GM23248 (cell line): ENCODE results near the gene DHH. TPM values are rescaled to one million over a fixed set of nuclear protein-coding genes. Genes with fewer than 3 reads are reported as not detected.
"Not testable (repeated sequence)": the region's sequence is repeated elsewhere in the genome, so short reads cannot be mapped to it uniquely, and the experiment has no call there.

Experiments used
- DNase-seq: peaks from one replicate; pipeline ENCODE4 v3.0.0-alpha.2; 2015
- H2AFZ ChIP-seq: fragments of 200-600 bp; sonication (generic); 2 replicates; pipeline ENCODE4 v1.6.1; 2016; ENCODE audit warnings: antibody characterized with exemption
- H3F3A ChIP-seq: fragments of 200-600 bp; sonication (generic); 2 replicates; pipeline ENCODE4 v1.6.1; 2016; ENCODE audit warnings: mild to moderate bottlenecking, antibody characterized with exemption, mixed run types; ENCODE audit not compliant: insufficient read depth
- H3K27ac ChIP-seq: fragments of 200-600 bp; sonication (generic); 2 replicates; pipeline ENCODE4 v1.5.1; 2016; ENCODE audit warnings: mild to moderate bottlenecking
- H3K27me3 ChIP-seq: fragments of 200-600 bp; sonication (generic); replicated peaks from 2 replicates; pipeline ENCODE4 v1.6.1; 2016; ENCODE audit warnings: mild to moderate bottlenecking; ENCODE audit not compliant: insufficient read depth
- H3K36me3 ChIP-seq: fragments of 200-600 bp; sonication (generic); 2 replicates; pipeline ENCODE4 v1.6.1; 2016; ENCODE audit warnings: low read depth, mild to moderate bottlenecking
- H3K4me1 ChIP-seq: fragments of 200-600 bp; sonication (generic); 2 replicates; pipeline ENCODE4 v1.6.1; 2016; ENCODE audit warnings: mild to moderate bottlenecking; ENCODE audit not compliant: insufficient read depth
- H3K4me2 ChIP-seq: fragments of 200-600 bp; sonication (generic); one replicate; pipeline ENCODE4 v1.6.1; 2016; ENCODE audit warnings: mild to moderate bottlenecking; ENCODE audit not compliant: unreplicated experiment
- H3K4me3 ChIP-seq: fragments of 200-600 bp; sonication (generic); 2 replicates; pipeline ENCODE4 v1.5.1; 2016; ENCODE audit warnings: mild to moderate bottlenecking
- H3K79me2 ChIP-seq: fragments of 200-600 bp; sonication (generic); 2 replicates; pipeline ENCODE4 v1.6.1; 2016; ENCODE audit warnings: mild to moderate bottlenecking; ENCODE audit not compliant: insufficient read depth
- H3K9ac ChIP-seq: fragments of 200-600 bp; sonication (generic); 2 replicates; pipeline ENCODE4 v1.6.1; 2016; ENCODE audit warnings: mild to moderate bottlenecking
- H3K9me2 ChIP-seq: fragments of 200-600 bp; sonication (generic); 2 replicates; pipeline ENCODE4 v1.6.1; 2016; ENCODE audit warnings: mixed run types, mild to moderate bottlenecking, moderate library complexity; ENCODE audit not compliant: insufficient read depth
- H3K9me3 ChIP-seq: fragments of 200-600 bp; sonication (generic); one replicate; pipeline ENCODE4 v1.6.1; 2017; ENCODE audit warnings: low read depth
- H4K20me1 ChIP-seq: fragments of 200-600 bp; sonication (generic); 2 replicates; pipeline ENCODE4 v1.6.0; 2016; ENCODE audit not compliant: insufficient read depth
- EZH2 ChIP-seq: fragments of 200-600 bp; sonication (generic); IDR thresholded peaks from 2 replicates; pipeline ENCODE4 v1.6.1; 2018; ENCODE audit warnings: antibody characterized with exemption, mild to moderate bottlenecking; ENCODE audit not compliant: insufficient read depth, poor library complexity, severe bottlenecking
- EZH2phosphoT487 ChIP-seq: fragments of 200-600 bp; sonication (generic); IDR thresholded peaks from 2 replicates; pipeline ENCODE4 v1.6.1; 2018; ENCODE audit warnings: antibody characterized with exemption, moderate library complexity, mild to moderate bottlenecking, low read depth; ENCODE audit not compliant: insufficient read depth
- WGBS, 2 experiments: methylation state at CpG; one replicate each; pipeline ENCODE4 v1.1.6; 2015 to 2017; ENCODE audit warnings: low lambda C conversion rate in 2 of 2, low coverage in 1 of 2; ENCODE audit errors: missing lambda C conversion rate in 2 of 2; 5-methylcytosine and 5-hydroxymethylcytosine counted together
- in situ Hi-C: fragments of 300-500 bp; cut with MboI; formaldehyde crosslinking; loops from 2 replicates; pipeline ENCODE4 v1.15.0; 2020
- polyA plus RNA-seq: library from polyadenylated mRNA; unstranded; fragments of >200 nt; fragmentation: Nextera tagmentation; extraction: Ambion mirVana; gene quantifications from 2 replicates; pipeline ENCODE4 v1.2.1, GENCODE V29; 2016
- total RNA-seq: library from RNA; depleted of rRNA; stranded (reverse); fragments of >200 nt; shearing (Covaris generic); gene quantifications from 2 replicates; pipeline ENCODE4 v1.2.3, GENCODE V29; 2014

Gene DHH
- total and polyA plus RNA-seq, 2 experiments from 2014 or later, result not detected

DNA sequence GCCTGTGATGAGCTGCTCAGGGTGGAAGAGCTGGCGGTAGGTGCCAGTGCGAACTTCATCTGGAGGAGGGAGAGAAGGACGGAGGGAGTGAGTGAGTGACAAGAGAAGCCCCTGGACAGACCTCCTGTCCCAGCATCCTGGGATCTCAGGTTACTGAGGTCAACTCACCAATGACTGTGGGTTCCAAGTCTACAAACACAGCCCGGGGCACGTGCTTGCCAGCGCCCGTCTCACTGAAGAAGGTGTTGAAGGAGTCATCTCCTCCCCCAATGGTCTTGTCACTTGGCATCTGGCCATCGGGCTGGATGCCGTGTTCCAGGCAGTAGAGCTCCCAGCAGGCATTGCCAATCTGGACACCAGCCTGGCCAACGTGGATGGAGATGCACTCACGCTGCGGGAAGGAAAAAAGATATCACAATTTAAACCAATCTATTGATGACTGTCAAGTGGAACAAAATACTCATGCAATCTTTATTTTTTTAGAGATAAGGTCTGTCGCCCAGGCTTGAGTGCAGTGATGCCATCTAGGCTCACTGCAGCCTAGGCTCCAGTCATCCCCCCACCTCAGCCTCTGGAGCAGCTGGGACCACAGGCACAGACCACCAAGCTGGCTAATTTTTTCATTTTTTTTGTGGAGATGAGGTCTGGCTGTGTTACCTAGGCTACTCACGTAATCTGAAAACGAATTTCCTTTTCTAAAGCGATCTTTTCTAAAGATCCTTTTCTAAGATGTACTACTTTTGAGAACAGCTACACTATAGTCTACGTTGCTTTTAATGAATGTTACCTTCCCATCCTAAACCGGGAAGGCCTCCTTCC is 34.9 kb upstream of the DHH start:
- Histone ChIP-seq H3K4me3 (peak overlapping the region; percentile 91), H3K27me3 (no peaks in the 10 kb centered on the region), H3K4me2 (peak overlapping the region; percentile 98), H3K9ac (peak overlapping the region; percentile 98), H3K79me2 (peaks cover 55% of the 10 kb centered on the region), H3K36me3 (peaks cover 27% of the 10 kb centered on the region), H3K27ac (peak overlapping the region; percentile 99), H3F3A (peaks cover 57% of the 10 kb centered on the region), H3K9me3 (no peaks in the 10 kb centered on the region), H3K4me1 (peaks cover 24% of the 10 kb centered on the region), H3K9me2 (no peaks in the 10 kb centered on the region), H4K20me1 (peaks cover 12% of the 10 kb centered on the region; the same call in 1 of the 2 replicates), H2AFZ (no peak overlapping the region)
- in situ Hi-C loops, result no loop called here
- peak; percentile 35 for DNase-seq
- 38 to 41% methylated on average over 18 of the region's 18 CpGs for WGBS, 2 experiments
- TF ChIP-seq EZH2phosphoT487 (no peak), EZH2 (no peak)

DNA sequence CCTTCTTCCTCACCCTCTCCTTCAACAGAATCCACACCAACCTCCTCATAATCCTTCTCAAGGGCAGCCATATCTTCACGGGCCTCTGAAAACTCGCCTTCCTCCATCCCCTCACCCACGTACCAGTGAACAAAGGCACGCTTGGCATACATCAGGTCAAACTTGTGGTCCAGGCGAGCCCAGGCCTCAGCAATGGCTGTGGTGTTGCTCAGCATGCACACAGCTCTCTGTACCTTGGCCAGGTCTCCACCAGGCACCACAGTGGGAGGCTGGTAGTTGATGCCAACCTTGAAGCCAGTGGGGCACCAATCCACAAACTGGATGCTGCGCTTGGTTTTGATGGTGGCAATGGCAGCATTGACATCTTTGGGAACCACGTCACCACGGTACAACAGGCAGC is 33.4 kb upstream of the DHH start:
- in situ Hi-C loops, H3K4me3 ChIP-seq, H2AFZ ChIP-seq, H3K9me3 ChIP-seq, H3K4me2 ChIP-seq, H3K27me3 ChIP-seq, H3K9me2 ChIP-seq, H3K27ac ChIP-seq, H3K9ac ChIP-seq, DNase-seq: not testable (repeated sequence)
- 90 to 97% methylated on average over 8 of the region's 8 CpGs for WGBS, 2 experiments
- Histone ChIP-seq H3K79me2 (peaks cover 39% of the 10 kb centered on the region), H4K20me1 (peaks cover 12% of the 10 kb centered on the region; the same call in 1 of the 2 replicates), H3F3A (peaks cover 56% of the 10 kb centered on the region), H3K4me1 (peaks cover 17% of the 10 kb centered on the region; the same call in 1 of the 2 replicates), H3K36me3 (peaks cover 27% of the 10 kb centered on the region)

DNA sequence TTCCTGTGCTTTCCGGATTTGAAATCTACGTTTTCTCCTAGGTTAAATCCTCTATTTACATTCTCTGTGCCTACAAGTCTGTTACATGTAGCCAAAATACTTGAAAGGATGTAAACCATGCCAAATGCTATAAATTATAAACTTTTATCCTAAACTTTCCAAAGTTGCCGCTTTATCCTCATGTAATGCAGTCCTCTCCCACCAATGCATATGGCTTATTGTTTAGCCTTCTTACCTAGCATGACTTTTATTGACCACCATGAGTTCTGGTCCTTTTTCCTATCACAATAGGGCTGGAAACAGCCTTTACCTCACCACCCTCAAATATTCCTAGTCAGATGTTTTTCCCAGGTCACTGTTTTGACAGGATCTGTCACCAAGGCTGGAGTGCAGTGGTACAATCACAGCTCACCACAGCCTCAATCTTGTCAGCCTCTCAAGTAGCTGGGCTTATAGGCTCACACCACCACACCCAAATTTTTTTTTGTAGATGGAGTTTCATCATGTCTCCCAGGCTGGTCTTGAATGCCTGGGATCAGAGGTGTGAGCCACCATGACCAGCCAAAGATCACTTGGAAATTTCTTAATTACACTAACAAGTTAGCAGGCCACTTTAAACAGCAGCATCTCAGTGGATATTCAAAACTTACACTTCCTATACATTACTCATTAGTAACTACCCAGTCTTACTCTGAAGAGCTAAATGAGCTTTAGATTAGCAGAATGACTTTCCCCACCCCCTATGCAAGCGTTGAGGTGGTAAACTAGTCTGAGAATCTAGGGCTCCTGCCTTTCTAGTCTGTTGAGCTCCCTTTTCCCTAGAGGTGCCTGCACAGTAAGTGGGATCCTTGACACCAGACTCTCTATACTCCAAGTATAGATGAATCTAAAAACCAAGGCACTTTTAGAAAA is 32.5 kb upstream of the DHH start:
- Histone ChIP-seq H3K9me3 (no peaks in the 10 kb centered on the region), H3F3A (peaks cover 47% of the 10 kb centered on the region), H3K9ac (no peak overlapping the region), H3K27me3 (no peaks in the 10 kb centered on the region), H3K4me3 (no peak overlapping the region), H3K4me2 (no peak overlapping the region), H4K20me1 (peaks cover 12% of the 10 kb centered on the region; the same call in 1 of the 2 replicates), H3K79me2 (peaks cover 30% of the 10 kb centered on the region), H3K9me2 (no peaks in the 10 kb centered on the region), H3K27ac (peak overlapping the region; percentile 22; the same call in 1 of the 2 replicates), H3K4me1 (peaks cover 11% of the 10 kb centered on the region; the same call in 1 of the 2 replicates), H3K36me3 (peaks cover 27% of the 10 kb centered on the region), H2AFZ (no peak overlapping the region)
- no peak for TF ChIP-seq EZH2phosphoT487
- WGBS, 2 experiments, result 80 to 82% methylated on average over 4 of the region's 4 CpGs
- in situ Hi-C loops, result no loop called here
- peak; percentile 11 for DNase-seq

DNA sequence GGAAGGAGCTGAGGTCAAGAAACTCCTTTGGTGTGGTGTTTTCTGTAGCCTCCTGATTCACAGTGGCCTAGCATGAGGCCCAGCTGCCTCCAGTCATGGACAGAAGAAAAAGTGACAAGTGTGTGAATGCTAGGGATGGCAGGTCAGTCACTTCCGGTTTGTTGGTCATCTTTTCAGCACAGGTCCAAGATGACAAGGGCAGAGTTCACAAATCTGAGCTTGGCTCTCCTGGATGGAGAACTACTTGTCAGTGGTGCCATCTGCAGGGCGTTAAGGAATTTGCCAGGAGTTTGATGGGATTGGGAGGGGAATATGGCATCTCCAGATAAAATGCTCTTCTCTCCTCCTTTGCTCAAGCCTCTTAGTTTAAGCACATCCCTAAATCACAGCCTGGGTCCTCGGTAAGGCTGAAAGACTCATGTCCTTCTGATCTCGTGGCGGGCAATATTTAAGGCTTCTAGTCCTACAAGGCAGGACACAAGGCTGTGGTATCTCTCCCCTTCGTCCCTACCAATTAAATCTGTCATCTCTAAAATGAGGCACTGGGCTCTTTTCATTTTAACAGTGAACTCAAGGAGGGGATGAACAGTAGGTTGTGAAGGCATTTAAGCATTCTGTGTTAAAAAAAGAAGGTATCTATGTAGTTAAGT is 26.6 kb upstream of the DHH start:
- peak; percentile 81 for DNase-seq
- H3K9me3 ChIP-seq, result no peaks in the 10 kb centered on the region

More for the DNA sequence above, 26.6 kb upstream of the DHH start:
- Histone ChIP-seq H3K4me1 (no peaks in the 10 kb centered on the region), H3K4me2 (no peak overlapping the region), H4K20me1 (no peaks in the 10 kb centered on the region), H2AFZ (peak overlapping the region; percentile 58; the same call in 1 of the 2 replicates), H3K36me3 (no peaks in the 10 kb centered on the region), H3K27me3 (no peaks in the 10 kb centered on the region), H3K9me2 (no peaks in the 10 kb centered on the region), H3K27ac (no peak overlapping the region), H3F3A (peaks cover 8% of the 10 kb centered on the region), H3K4me3 (no peak overlapping the region), H3K9ac (no peak overlapping the region), H3K79me2 (no peaks in the 10 kb centered on the region)
- TF ChIP-seq EZH2, result no peak
- no peak for TF ChIP-seq EZH2phosphoT487
- 21 to 24% methylated on average over 6 of the region's 6 CpGs for WGBS, 2 experiments
- in situ Hi-C loops, result no loop called here
